Dermis microvascular lymphatic vessel endothelial cell (primary cell): Measurements from ENCODE around the gene MUSK. TPM values are rescaled to one million over a fixed set of nuclear protein-coding genes. Genes with fewer than 3 reads are reported as not detected.
"Not testable (repeated sequence)": the region's sequence is repeated elsewhere in the genome, so short reads cannot be mapped to it uniquely, and the experiment has no call there.

ENCODE experiments used
- DNase-seq, 2 donors: peaks; one replicate each; pipeline versions ENCODE4 v3.0.0 to v3.0.0-alpha.2; 2010; ENCODE audit warnings: low read depth in 2 of 2
- total RNA-seq: library from RNA; depleted of rRNA; stranded (reverse); fragments of >200 nt; gene quantifications from 2 replicates; pipeline ENCODE4 v1.2.1, GENCODE V29; 2014

The MUSK gene
- total RNA-seq, 1 donor from 2014 or later, result not detected

GRCh38 chr9:110809038-110809595 is 140.5 kb downstream of the MUSK start:
- DNase-seq, result no peak

DNA sequence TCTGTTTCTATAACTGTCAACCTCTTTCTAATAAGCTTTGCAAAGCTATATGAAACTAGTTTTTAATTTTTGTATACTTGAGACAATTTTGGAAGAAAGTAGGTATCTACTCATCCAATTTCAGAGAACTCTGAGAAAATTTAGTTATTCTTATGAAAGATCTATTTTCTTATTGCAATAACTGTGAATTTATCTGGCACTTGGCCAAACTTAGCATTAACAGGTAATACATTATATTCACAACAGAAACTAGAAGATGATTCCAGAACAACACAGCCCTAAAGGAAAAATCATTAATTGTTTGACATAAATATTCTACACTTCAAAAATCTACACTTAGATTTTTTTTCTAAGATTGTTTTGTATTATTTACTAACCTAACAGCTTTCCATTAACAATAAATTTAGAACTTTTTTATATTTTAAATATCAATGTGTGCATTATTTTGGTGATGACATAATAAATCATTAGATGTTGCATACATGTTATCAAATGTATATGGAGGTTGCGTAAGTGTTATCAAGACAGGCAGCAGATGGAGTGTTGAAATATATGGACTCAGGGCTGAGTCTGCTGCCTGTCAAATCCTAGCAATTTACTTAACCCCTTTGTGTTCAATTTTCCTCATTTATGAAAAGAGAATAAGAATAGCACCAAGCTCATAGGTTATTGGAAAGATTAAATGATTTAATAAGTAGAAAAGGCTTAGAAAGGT is 141.8 kb downstream of the MUSK start:
- no peak for DNase-seq

DNA sequence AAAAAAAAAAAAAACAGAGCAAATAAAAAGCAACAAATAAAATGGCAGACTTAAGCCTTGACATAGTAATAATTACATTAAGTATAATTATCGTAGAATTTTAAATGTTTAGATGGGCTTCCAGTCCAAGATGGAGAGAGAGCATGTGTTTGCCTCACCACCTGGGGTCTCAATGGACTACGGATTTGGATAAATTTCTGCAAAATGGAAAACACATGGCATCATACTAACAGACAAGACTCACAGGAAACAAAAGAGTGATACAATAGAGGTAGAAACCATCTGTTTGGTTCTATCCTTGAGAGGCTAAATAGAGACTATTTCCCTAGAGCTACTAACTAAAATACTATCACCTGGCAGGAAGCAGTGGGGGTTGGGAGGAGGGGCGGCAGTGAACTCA is 144.3 kb downstream of the MUSK start:
- DNase-seq, result no peak

GRCh38 chr9:110814159-110814558 is 145.6 kb downstream of the MUSK start:
- DNase-seq, result no peak

- no peak for DNase-seq
Observed at GRCh38 chr9:110815361-110815760, 146.8 kb downstream of the MUSK start.

DNA sequence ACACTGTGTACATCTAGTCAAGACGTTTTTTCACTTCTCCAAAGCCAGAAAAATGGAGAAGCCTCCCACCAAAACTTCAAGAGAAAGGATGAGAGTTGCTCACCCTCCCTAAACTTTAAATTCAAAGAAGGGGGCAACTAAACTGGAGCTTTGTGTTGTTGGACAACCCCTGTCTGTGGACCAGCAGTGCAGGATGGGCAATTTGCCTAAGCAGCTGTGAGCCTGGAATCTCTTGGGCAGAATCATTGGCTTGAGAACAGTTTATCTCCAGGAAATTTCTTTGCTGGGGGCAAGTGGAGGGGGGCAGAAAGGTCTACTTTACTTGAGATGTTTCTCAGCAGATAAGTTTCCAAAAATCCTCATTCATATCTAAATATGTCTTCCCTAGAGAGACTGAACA is 151.8 kb downstream of the MUSK start:
- no peak for DNase-seq

DNA sequence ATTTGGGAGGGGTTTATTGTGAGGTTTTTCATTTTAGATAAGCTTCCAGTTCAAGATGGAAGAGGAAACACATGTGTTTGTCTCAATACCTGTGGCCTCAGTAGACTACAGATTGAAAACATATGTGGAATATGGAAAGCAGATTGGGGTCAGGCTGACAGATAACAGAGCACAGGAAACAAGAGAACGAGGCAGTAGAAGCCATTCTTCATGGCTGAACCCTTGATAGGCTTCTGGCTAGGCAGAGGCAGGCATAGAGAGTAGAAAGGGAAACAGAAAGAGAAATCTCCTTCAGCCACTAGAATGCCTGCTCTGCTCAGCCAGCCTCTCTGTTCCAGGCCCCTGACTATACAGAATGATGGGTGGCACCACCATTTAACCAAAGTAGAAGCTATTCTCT is 152.5 kb downstream of the MUSK start:
- DNase-seq, result no peak

- not testable (repeated sequence) for DNase-seq
Observed at GRCh38 chr9:110825129-110825528, 156.5 kb downstream of the MUSK start.

DNA sequence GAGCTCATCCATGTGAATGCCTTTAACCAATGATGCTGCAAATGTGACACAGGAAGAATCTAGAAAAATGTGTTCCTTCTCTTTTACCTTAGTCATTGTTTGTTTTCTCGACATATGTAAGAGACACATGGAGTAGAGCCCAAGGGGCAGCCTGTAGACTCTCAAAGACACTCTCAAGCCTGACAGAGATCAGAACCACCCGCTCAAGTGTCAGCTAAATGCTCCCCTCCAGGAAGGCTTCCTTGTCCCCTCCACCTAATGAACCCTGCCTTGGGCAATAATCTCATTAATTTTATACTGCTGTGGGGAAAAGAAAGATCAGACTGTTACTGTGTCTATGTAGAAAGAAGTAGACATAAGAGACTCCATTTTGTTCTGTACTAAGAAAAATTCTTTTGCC is 157.4 kb downstream of the MUSK start:
- no peak for DNase-seq

DNA sequence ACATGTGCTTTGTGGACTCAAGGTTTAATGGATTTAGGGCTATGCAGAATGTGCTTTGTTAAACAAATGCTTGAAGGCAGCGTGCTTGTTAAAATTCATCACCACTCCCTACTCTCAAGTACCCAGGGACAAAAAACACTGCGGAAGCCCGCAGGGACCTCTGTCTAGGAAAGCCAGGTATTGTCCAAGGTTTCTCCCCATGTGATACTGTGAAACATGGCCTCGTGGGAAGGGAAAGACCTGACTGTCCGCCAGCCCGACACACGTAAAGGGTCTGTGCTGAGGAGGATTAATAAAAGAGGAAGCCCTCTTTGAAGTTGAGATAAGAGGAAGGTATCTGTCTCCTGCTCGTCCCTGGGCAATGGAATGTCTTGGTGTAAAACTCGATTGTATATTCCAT is 157.8 kb downstream of the MUSK start:
- not testable (repeated sequence) for DNase-seq

- no peak for DNase-seq
Observed at GRCh38 chr9:110828264-110828663, 159.7 kb downstream of the MUSK start.

DNA sequence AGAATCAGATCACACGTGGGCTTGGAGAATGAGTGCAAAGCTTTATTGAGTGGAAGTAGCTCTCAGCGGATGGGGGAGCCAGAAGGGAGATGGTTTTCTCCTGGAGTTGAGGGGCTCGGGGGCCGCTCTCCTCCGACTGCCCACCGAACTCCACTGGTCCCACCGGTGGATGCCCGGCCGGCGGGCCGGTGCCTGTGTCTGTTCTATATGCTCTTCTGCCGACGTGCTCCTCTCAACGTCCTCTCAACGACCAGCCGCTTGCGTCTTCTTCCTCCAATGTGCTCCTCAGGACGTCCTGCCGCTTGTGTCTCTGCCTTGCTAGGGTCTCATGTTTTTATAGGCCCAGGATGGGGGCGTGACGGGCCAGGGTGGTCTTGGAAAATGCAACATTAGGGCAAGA is 161.9 kb downstream of the MUSK start:
- no peak for DNase-seq

DNA sequence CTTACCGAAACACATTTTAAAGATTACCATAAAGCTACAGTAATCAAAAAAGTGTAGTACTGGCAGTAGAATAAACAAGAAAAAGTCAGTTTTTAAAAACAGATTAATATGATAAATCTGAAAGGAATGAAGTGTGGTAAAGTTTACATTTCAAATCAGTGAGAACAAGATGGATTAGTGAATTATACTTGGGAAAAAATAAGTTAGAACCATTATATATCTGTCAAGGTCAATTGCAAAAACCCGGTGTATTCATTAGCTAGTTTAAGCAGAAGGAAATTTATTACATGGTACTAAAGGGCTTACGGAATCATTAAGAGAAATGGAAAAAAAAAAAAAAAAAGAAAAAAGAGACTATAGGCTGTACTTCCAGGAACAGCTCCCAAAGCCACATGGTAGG is 164.3 kb downstream of the MUSK start:
- DNase-seq, result no peak

- no peak for DNase-seq
Observed at GRCh38 chr9:110835404-110835803, 166.8 kb downstream of the MUSK start.

DNA sequence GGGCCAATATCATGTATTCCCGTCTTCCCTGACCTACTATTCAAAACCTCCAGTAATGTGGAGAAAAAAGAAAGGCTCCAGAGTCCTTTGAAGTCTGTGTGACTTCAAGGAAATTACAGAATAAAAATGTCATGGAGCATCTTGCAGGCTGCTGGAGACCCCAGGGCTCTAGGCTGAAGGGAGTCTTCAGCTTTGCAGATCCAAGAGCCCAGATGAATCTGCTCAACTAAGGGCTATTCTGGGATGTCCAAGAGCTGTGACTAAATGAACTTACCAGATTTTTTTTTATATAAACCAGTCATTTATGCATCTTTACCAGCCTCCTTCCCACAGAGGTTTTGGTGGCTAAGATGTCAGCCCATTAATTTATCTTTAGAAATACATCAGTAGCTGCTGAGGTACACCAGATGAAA is 167.3 kb downstream of the MUSK start:
- DNase-seq, result no peak

DNA sequence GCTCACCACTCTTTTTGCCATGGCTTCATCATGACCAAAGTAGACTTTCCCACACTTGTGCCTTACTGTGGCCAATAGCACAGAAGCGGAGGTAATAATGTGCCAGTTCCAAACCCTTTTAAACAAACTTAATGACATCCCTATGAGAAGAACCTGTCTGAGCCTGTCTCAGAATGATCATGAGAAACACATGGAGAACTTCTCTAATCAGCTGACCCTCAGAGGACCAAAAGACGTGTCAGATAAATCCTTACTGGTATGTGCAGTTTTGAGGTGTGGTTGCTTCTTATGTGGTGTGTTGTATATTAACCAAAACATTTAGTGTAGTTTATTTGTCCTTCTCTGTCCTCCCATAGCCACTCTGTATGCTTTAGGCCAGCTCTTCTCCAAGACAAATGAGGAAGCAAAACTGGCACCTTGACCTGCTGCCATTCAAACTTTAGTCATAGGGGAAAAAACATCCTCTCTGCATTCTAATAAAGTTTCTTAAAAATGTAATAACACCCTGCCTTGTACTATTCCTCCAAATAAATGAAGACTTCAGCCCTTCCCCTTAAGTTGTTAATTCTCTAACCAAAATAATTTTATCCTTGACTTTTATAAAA is 168.9 kb downstream of the MUSK start:
- no peak for DNase-seq

GRCh38 chr9:110842169-110842568 is 173.6 kb downstream of the MUSK start:
- no peak for DNase-seq

DNA sequence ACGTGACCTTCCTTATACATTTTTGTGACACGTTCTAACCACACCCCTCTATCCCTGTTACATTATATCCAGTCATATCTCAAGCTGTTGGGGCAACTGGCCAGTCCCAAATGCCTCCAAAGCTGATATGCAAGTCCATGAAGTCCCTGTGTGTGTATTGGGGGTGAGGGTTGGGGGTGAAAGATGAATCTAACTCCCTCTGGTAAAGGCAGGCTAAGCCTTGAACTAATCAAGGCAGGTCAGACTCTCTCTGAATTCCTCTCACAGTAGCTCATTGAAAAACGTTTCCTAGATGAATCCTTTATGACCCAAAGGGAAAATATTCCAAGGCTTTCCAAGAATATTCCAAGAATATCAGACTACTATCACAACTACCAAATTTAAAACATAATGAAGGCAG is 174.4 kb downstream of the MUSK start:
- no peak for DNase-seq

GRCh38 chr9:110844121-110844520 is 175.5 kb downstream of the MUSK start:
- DNase-seq, result no peak

GRCh38 chr9:110846215-110846614 is 177.6 kb downstream of the MUSK start:
- DNase-seq, result no peak

DNA sequence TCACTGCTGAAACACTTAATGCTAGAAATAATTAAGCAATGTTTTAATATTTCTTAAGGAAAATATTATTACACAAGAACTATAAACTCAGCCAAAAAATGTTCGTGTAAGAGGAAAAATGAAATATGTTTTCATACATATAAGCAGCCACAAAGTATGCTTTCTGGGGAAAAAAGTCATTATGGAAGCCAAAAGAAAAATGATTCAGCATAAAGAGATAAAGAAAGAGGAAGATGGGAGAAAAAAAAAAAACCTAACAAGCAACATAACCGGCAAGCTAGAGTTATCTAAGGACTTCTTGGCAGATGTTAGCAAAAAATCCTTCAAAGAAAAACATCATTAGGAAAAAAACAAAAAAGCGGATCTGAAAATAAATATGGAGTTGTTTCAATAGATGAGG is 179.1 kb downstream of the MUSK start:
- no peak for DNase-seq

DNA sequence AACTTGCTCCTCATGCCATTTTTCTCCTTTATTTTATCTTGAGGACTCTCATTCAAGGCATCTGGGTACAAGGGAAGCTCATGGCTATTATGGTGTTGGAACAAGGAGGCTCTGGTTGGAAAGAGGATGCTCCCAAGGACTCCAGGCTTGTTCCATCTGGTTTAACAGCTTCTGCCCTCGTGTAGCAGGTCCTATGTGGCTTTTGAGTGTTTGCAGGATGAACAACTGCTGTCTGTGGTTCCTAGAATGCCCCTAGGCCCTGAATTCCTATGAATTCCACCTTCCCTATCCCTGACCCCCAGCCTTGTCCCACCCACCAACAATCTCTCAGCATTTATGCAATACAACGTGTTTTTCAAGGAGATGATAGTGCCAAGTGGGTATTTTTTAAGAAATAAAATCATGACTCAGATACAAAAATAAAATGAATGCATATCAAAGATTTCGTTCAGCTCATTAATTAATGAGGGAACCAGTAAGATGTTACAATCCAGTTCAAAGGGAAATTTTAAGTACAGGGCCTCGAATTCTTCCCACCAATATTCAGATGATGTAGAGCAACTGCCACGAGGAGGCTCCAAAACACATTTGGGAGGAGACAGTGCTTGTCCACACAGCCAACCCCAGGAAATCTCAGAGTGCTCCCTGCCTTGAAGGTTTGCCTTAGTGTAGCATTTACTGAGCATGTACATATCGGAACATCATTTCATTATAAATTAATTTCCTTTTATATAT is 182.0 kb downstream of the MUSK start:
- DNase-seq, result no peak
